ENCODE data around the gene KATNB1.
A peak's percentile ranks its signal among the peaks of the same experiment; 100 is the strongest.
"Not testable (repeated sequence)": the region's sequence is repeated elsewhere in the genome, so short reads cannot be mapped to it uniquely, and the experiment has no call there.

KATNB1 gene

GRCh38 chr16:57708168-57708567 lies 27.4 kb upstream of the KATNB1 start:
- peaks cover 3% of the 10 kb centered on the region for H3K9me3 Mint-ChIP-seq
- no peak overlapping the region for H3K4me3 Mint-ChIP-seq
- DNase-seq, result no peak
- H3K4me1 Mint-ChIP-seq, result no peaks in the 10 kb centered on the region
- CTCF ChIA-PET, result no interaction called here
- H3K27ac Mint-ChIP-seq, result no peak overlapping the region
- peaks cover 39% of the 10 kb centered on the region for H3K27me3 Mint-ChIP-seq
- H3K36me3 Mint-ChIP-seq, result no peaks in the 10 kb centered on the region

- H3K9me3 Mint-ChIP-seq, result peaks cover 3% of the 10 kb centered on the region
- no peak overlapping the region for H3K4me3 Mint-ChIP-seq
- no peak for DNase-seq
- CTCF ChIA-PET, result no interaction called here
- H3K36me3 Mint-ChIP-seq, result no peaks in the 10 kb centered on the region
- no peaks in the 10 kb centered on the region for H3K4me1 Mint-ChIP-seq
- no peak overlapping the region for H3K27ac Mint-ChIP-seq
- peaks cover 42% of the 10 kb centered on the region for H3K27me3 Mint-ChIP-seq
These were observed 25.9 kb upstream of the KATNB1 start for GRCh38 chr16:57709663-57710062.

- H3K27me3 Mint-ChIP-seq, result peaks cover 48% of the 10 kb centered on the region
- DNase-seq, result no peak
- CTCF ChIA-PET, result interaction anchor here (1.6 kb wide), 1 partner anchor 10 kb away, joined by 3 read pairs; no protein-coding TSS in a partner anchor
These were observed 24.2 kb upstream of the KATNB1 start for GRCh38 chr16:57711346-57711745.

GRCh38 chr16:57711993-57712392 lies 23.6 kb upstream of the KATNB1 start:
- CTCF ChIA-PET, result interaction anchor here (1.2 to 1.6 kb wide), 2 partner anchors 9 to 11 kb away, joined by 3 read pairs; no protein-coding TSS in a partner anchor
- H3K27ac Mint-ChIP-seq, result no peak overlapping the region
- DNase-seq, result no peak
- H3K4me3 Mint-ChIP-seq, result no peak overlapping the region
- peaks cover 46% of the 10 kb centered on the region for H3K27me3 Mint-ChIP-seq
- H3K4me1 Mint-ChIP-seq, result no peaks in the 10 kb centered on the region
- H3K9me3 Mint-ChIP-seq, result no peaks in the 10 kb centered on the region
- H3K36me3 Mint-ChIP-seq, result no peaks in the 10 kb centered on the region

More at GRCh38 chr16:57711346-57711745, 24.2 kb upstream of the KATNB1 start:
- Mint-ChIP-seq H3K4me1 (no peaks in the 10 kb centered on the region), H3K27ac (no peak overlapping the region), H3K4me3 (no peak overlapping the region), H3K9me3 (peaks cover 3% of the 10 kb centered on the region), H3K36me3 (no peaks in the 10 kb centered on the region)

GRCh38 chr16:57712569-57712968 lies 23.0 kb upstream of the KATNB1 start:
- H3K27ac Mint-ChIP-seq, H3K9me3 Mint-ChIP-seq, DNase-seq, H3K4me1 Mint-ChIP-seq, H3K36me3 Mint-ChIP-seq, H3K4me3 Mint-ChIP-seq: not testable (repeated sequence)
- CTCF ChIA-PET, result interaction anchor here (1.2 kb wide), 1 partner anchor 11 kb away, joined by 3 read pairs; no protein-coding TSS in a partner anchor
- H3K27me3 Mint-ChIP-seq, result peaks cover 40% of the 10 kb centered on the region

- H3K27ac Mint-ChIP-seq, result no peak overlapping the region
- no peaks in the 10 kb centered on the region for H3K36me3 Mint-ChIP-seq
- no peak for DNase-seq
- CTCF ChIA-PET, result interaction anchor here (1.0 kb wide), 1 partner anchor 137 kb away, joined by 3 read pairs; no protein-coding TSS in a partner anchor
- peaks cover 45% of the 10 kb centered on the region for H3K27me3 Mint-ChIP-seq
- no peaks in the 10 kb centered on the region for H3K4me1 Mint-ChIP-seq
- no peak overlapping the region for H3K4me3 Mint-ChIP-seq
- no peaks in the 10 kb centered on the region for H3K9me3 Mint-ChIP-seq
These were observed 22.0 kb upstream of the KATNB1 start for GRCh38 chr16:57713596-57713995.

GRCh38 chr16:57714047-57714446 lies 21.5 kb upstream of the KATNB1 start:
- Mint-ChIP-seq H3K4me1 (no peaks in the 10 kb centered on the region), H3K27ac (no peak overlapping the region), H3K27me3 (peaks cover 45% of the 10 kb centered on the region), H3K9me3 (no peaks in the 10 kb centered on the region), H3K36me3 (no peaks in the 10 kb centered on the region), H3K4me3 (no peak overlapping the region)
- no peak for DNase-seq
- CTCF ChIA-PET, result no interaction called here

GRCh38 chr16:57720142-57720575 lies 15.4 kb upstream of the KATNB1 start:
- peak; percentile 76 for DNase-seq
- H3K36me3 Mint-ChIP-seq, result no peaks in the 10 kb centered on the region

GRCh38 chr16:57721356-57722209 lies 14.0 kb upstream of the KATNB1 start:
- Mint-ChIP-seq H3K4me3 (no peak overlapping the region), H3K27me3 (peaks cover 13% of the 10 kb centered on the region), H3K36me3 (no peaks in the 10 kb centered on the region), H3K9me3 (no peaks in the 10 kb centered on the region), H3K4me1 (no peaks in the 10 kb centered on the region), H3K27ac (no peak overlapping the region)
- CTCF ChIA-PET, result interaction anchor here (0.8 to 1.4 kb wide), 2 partner anchors 10 to 111 kb away, joined by 3 read pairs; no protein-coding TSS in a partner anchor
- no peak for DNase-seq

More at GRCh38 chr16:57720142-57720575, 15.4 kb upstream of the KATNB1 start:
- CTCF ChIA-PET, result interaction anchor here (1.1 to 1.5 kb wide), 4 partner anchors 52 to 144 kb away, joined by 3 to 7 read pairs (median 3); partner anchors contain the start of gene ADGRG3
- Mint-ChIP-seq H3K27me3 (peaks cover 17% of the 10 kb centered on the region), H3K4me1 (no peaks in the 10 kb centered on the region), H3K27ac (no peak overlapping the region), H3K4me3 (no peak overlapping the region), H3K9me3 (no peaks in the 10 kb centered on the region)

GRCh38 chr16:57722210-57722499 lies 13.4 kb upstream of the KATNB1 start:
- CTCF ChIA-PET, result interaction anchor here (1.4 to 1.5 kb wide), 2 partner anchors 11 to 145 kb away, joined by 3 to 4 read pairs; no protein-coding TSS in a partner anchor
- Mint-ChIP-seq H3K9me3 (no peaks in the 10 kb centered on the region), H3K4me1 (no peaks in the 10 kb centered on the region), H3K36me3 (no peaks in the 10 kb centered on the region), H3K27ac (no peak overlapping the region), H3K27me3 (peaks cover 12% of the 10 kb centered on the region), H3K4me3 (no peak overlapping the region)
- DNase-seq, result no peak

GRCh38 chr16:57722651-57723050 lies 12.9 kb upstream of the KATNB1 start:
- H3K9me3 Mint-ChIP-seq, result no peaks in the 10 kb centered on the region
- H3K36me3 Mint-ChIP-seq, result no peaks in the 10 kb centered on the region
- H3K27ac Mint-ChIP-seq, result no peak overlapping the region
- H3K27me3 Mint-ChIP-seq, result peaks cover 12% of the 10 kb centered on the region
- no peak overlapping the region for H3K4me3 Mint-ChIP-seq
- no peak for DNase-seq
- no peaks in the 10 kb centered on the region for H3K4me1 Mint-ChIP-seq
- CTCF ChIA-PET, result interaction anchor here (0.9 to 1.5 kb wide), 2 partner anchors 10 to 146 kb away, joined by 3 to 4 read pairs; no protein-coding TSS in a partner anchor

GRCh38 chr16:57723170-57723569 lies 12.4 kb upstream of the KATNB1 start:
- H3K4me1 Mint-ChIP-seq, result no peaks in the 10 kb centered on the region
- peaks cover 8% of the 10 kb centered on the region for H3K27me3 Mint-ChIP-seq
- no peak overlapping the region for H3K27ac Mint-ChIP-seq
- CTCF ChIA-PET, result interaction anchor here (0.8 to 1.5 kb wide), 3 partner anchors 11 to 146 kb away, joined by 3 to 4 read pairs (median 3); no protein-coding TSS in a partner anchor
- no peaks in the 10 kb centered on the region for H3K36me3 Mint-ChIP-seq
- no peak overlapping the region for H3K4me3 Mint-ChIP-seq
- DNase-seq, result no peak
- no peaks in the 10 kb centered on the region for H3K9me3 Mint-ChIP-seq

- H3K27ac Mint-ChIP-seq, result no peak overlapping the region
- DNase-seq, result no peak
- H3K4me3 Mint-ChIP-seq, result no peak overlapping the region
- H3K9me3 Mint-ChIP-seq, result no peaks in the 10 kb centered on the region
- no peaks in the 10 kb centered on the region for H3K4me1 Mint-ChIP-seq
- CTCF ChIA-PET, result no interaction called here
- H3K27me3 Mint-ChIP-seq, result peaks cover 8% of the 10 kb centered on the region
- H3K36me3 Mint-ChIP-seq, result no peaks in the 10 kb centered on the region
These were observed 11.0 kb upstream of the KATNB1 start for GRCh38 chr16:57724531-57724930.

- H3K27ac Mint-ChIP-seq, result no peak overlapping the region
- H3K36me3 Mint-ChIP-seq, result no peaks in the 10 kb centered on the region
- no peak overlapping the region for H3K4me3 Mint-ChIP-seq
- H3K9me3 Mint-ChIP-seq, result no peaks in the 10 kb centered on the region
- CTCF ChIA-PET, result no interaction called here
- H3K27me3 Mint-ChIP-seq, result peaks cover 8% of the 10 kb centered on the region
- DNase-seq, result no peak
- H3K4me1 Mint-ChIP-seq, result no peaks in the 10 kb centered on the region
These were observed 10.4 kb upstream of the KATNB1 start for GRCh38 chr16:57725151-57725550.

- Mint-ChIP-seq H3K4me1 (no peaks in the 10 kb centered on the region), H3K36me3 (no peaks in the 10 kb centered on the region), H3K4me3 (no peak overlapping the region), H3K9me3 (no peaks in the 10 kb centered on the region), H3K27ac (no peak overlapping the region), H3K27me3 (peaks cover 8% of the 10 kb centered on the region)
- no peak for DNase-seq
- CTCF ChIA-PET, result no interaction called here
These were observed 10.0 kb upstream of the KATNB1 start for GRCh38 chr16:57725554-57725953.

Data from activated naive CD4-positive, alpha-beta T cell treated with anti-CD3 and anti-CD28 coated beads, Interleukin-2, amount 10 ng/mL, durations not matched to agents 7 days and 5 days (primary cell).